Esophagus muscularis mucosa (tissue), 4 donors: ENCODE data around the gene CFAP54. TPM values are rescaled to one million over a fixed set of nuclear protein-coding genes. Genes with fewer than 3 reads are reported as not detected.
"Not testable (repeated sequence)": the region's sequence is repeated elsewhere in the genome, so short reads cannot be mapped to it uniquely, and the experiment has no call there.

ENCODE experiments used
- DNase-seq: peaks from one replicate; pipeline ENCODE4 v3.0.0-alpha.2; 2017; ENCODE audit errors: extremely low spot score
- H3K27ac ChIP-seq, 4 donors: fragments of 200-600 bp; sonication (generic); replicated peaks in 1 of 4; 1 replicate in 3 of 4; 2 replicates in 1 of 4; pipeline ENCODE4 v1.5.1; 2016 to 2019; ENCODE audit warnings: mild to moderate bottlenecking in 1 of 4
- H3K27me3 ChIP-seq, 4 donors: fragments of 200-600 bp; sonication (generic); one replicate each; pipeline versions ENCODE4 v1.5.1 to v1.6.0; 2016 to 2019
- H3K36me3 ChIP-seq, 4 donors: fragments of 200-600 bp; sonication (generic); one replicate each; pipeline ENCODE4 v1.5.1; 2016 to 2019
- H3K4me1 ChIP-seq, 4 donors: fragments of 200-600 bp; sonication (generic); one replicate each; pipeline ENCODE4 v1.5.1; 2016 to 2019
- H3K4me3 ChIP-seq, 4 donors: fragments of 200-600 bp; sonication (generic); 1 replicate in 2 of 4; 2 replicates in 2 of 4; pipeline ENCODE4 v1.5.1; 2016 to 2019; ENCODE audit warnings: mild to moderate bottlenecking in 4 of 4, moderate library complexity in 1 of 4
- H3K9me3 ChIP-seq, 4 donors: fragments of 200-600 bp; sonication (generic); 1 replicate in 3 of 4; 2 replicates in 1 of 4; pipeline ENCODE4 v1.5.1; 2016 to 2019
- CTCF ChIP-seq, 3 experiments: fragments of 200-600 bp in 2 of 3; fragments of 450-650 bp in 1 of 3; sonication (generic) in 2 of 3; IDR thresholded peaks; one replicate each; pipeline ENCODE4 v1.5.1; 2017 to 2019; ENCODE audit warnings: antibody characterized with exemption in 3 of 3, mild to moderate bottlenecking in 2 of 3, moderate library complexity in 1 of 3
- EP300 ChIP-seq: sonication (generic); formaldehyde crosslinking; IDR thresholded peaks from one replicate; pipeline ENCODE4 v1.6.1; 2017; ENCODE audit warnings: antibody characterized with exemption
- POLR2A ChIP-seq: fragments of 450-650 bp; IDR thresholded peaks from one replicate; pipeline ENCODE4 v1.6.1; 2017; ENCODE audit warnings: antibody characterized with exemption, moderate library complexity, mild to moderate bottlenecking, low read depth
- POLR2AphosphoS5 ChIP-seq, 2 donors: sonication (generic); formaldehyde crosslinking; IDR thresholded peaks; one replicate each; pipeline ENCODE4 v1.6.1; 2017; ENCODE audit warnings: antibody characterized with exemption in 2 of 2
- WGBS: methylation state at CpG from one replicate; pipeline ENCODE4 v1.1.5; 2018; 5-methylcytosine and 5-hydroxymethylcytosine counted together
- intact Hi-C: fragments of 100-400 bp; cut with DNase I; formaldehyde crosslinking; loops from one replicate; pipeline ENCODE4 v1.15.1; 2023
- total RNA-seq, 4 donors: library from RNA; depleted of rRNA; stranded (reverse); fragments of >200 nt; gene quantifications; one replicate each; pipeline versions ENCODE4 v1.1.0 to v1.2.1, GENCODE V29; 2016

Gene CFAP54
- total RNA-seq, 4 donors from 2014 or later = 3.0 to 5.8 (median 4.3) TPM

GRCh38 chr12:96587691-96588090, 98.3 kb downstream of the CFAP54 start:
- TF ChIP-seq POLR2AphosphoS5 (IDR thresholded peaks at IDR 0.05) (no peak), CTCF (IDR thresholded peaks at IDR 0.05) (no peak), POLR2A (no peak), EP300 (no peak)
- no peaks in the 10 kb centered on the region for H3K9me3 ChIP-seq
- 49% methylated on average over 2 of the region's 2 CpGs for WGBS
- no peak for DNase-seq
- H3K4me3 ChIP-seq = no peak overlapping the region
- H3K36me3 ChIP-seq = no peaks in the 10 kb centered on the region
- H3K4me1 ChIP-seq = no peaks in the 10 kb centered on the region
- no peaks in the 10 kb centered on the region for H3K27me3 ChIP-seq
- intact Hi-C loops = no loop called here
- no peak overlapping the region for H3K27ac ChIP-seq

- Histone ChIP-seq H3K27me3 (no peaks in the 10 kb centered on the region), H3K27ac (no peak overlapping the region), H3K36me3 (peaks cover 0 to 9% (median 0%) of the 10 kb centered on the region in 4 donors), H3K9me3 (no peaks in the 10 kb centered on the region), H3K4me1 (no peaks in the 10 kb centered on the region), H3K4me3 (no peak overlapping the region)
- WGBS = 56% methylated on average over 4 of the region's 4 CpGs
- intact Hi-C loops = no loop called here
- TF ChIP-seq CTCF (IDR thresholded peaks at IDR 0.05) (no peak), POLR2AphosphoS5 (IDR thresholded peaks at IDR 0.05) (no peak), EP300 (no peak), POLR2A (no peak)
- no peak for DNase-seq
These were observed 101.6 kb downstream of the CFAP54 start for GRCh38 chr12:96590970-96591369.

- H3K4me3 ChIP-seq, H3K27ac ChIP-seq, H3K9me3 ChIP-seq, DNase-seq, intact Hi-C loops, H3K27me3 ChIP-seq, H3K4me1 ChIP-seq, H3K36me3 ChIP-seq: not testable (repeated sequence)
- WGBS = 89% methylated on average over 3 of the region's 3 CpGs
These were observed 115.0 kb downstream of the CFAP54 start for GRCh38 chr12:96604374-96604773.

- no peaks in the 10 kb centered on the region for H3K4me1 ChIP-seq
- no peak for TF ChIP-seq EP300
- no peak for TF ChIP-seq CTCF (IDR thresholded peaks at IDR 0.05)
- no peak for TF ChIP-seq POLR2AphosphoS5 (IDR thresholded peaks at IDR 0.05)
- TF ChIP-seq POLR2A = no peak
- intact Hi-C loops = no loop called here
- H3K9me3 ChIP-seq = no peaks in the 10 kb centered on the region
- no peaks in the 10 kb centered on the region for H3K36me3 ChIP-seq
- H3K4me3 ChIP-seq = no peak overlapping the region
- no peak for DNase-seq
- no peaks in the 10 kb centered on the region for H3K27me3 ChIP-seq
- 94% methylated on average over 2 of the region's 2 CpGs for WGBS
- no peak overlapping the region for H3K27ac ChIP-seq
These were observed 116.3 kb downstream of the CFAP54 start for GRCh38 chr12:96605684-96606083.

- H3K27ac ChIP-seq = no peak overlapping the region
- no peak for DNase-seq
- no peaks in the 10 kb centered on the region for H3K27me3 ChIP-seq
- intact Hi-C loops = no loop called here
- TF ChIP-seq POLR2A = no peak
- 86% methylated on average over 3 of the region's 3 CpGs for WGBS
- no peaks in the 10 kb centered on the region for H3K9me3 ChIP-seq
- H3K4me3 ChIP-seq = no peak overlapping the region
- no peaks in the 10 kb centered on the region for H3K36me3 ChIP-seq
- no peaks in the 10 kb centered on the region for H3K4me1 ChIP-seq
These were observed 116.8 kb downstream of the CFAP54 start for GRCh38 chr12:96606134-96606533.

- no peaks in the 10 kb centered on the region for H3K9me3 ChIP-seq
- H3K36me3 ChIP-seq = no peaks in the 10 kb centered on the region
- no peak overlapping the region for H3K4me3 ChIP-seq
- intact Hi-C loops = no loop called here
- TF ChIP-seq CTCF (IDR thresholded peaks at IDR 0.05) (no peak), POLR2AphosphoS5 (IDR thresholded peaks at IDR 0.05) (no peak), POLR2A (no peak), EP300 (no peak)
- WGBS = 81% methylated on average over 4 of the region's 4 CpGs
- H3K27me3 ChIP-seq = no peaks in the 10 kb centered on the region
- H3K4me1 ChIP-seq = no peaks in the 10 kb centered on the region
- DNase-seq = no peak
- no peak overlapping the region for H3K27ac ChIP-seq
These were observed 117.3 kb downstream of the CFAP54 start for GRCh38 chr12:96606644-96607043.
